Loucy (cell line): ENCODE measurements around the gene PPP1R9B.

Experiments
- CTCF ChIP-seq: fragments of 200-600 bp; sonication (generic); conservative IDR thresholded peaks from 2 replicates; pipeline ENCODE4 v1.5.1; 2014; ENCODE audit warnings: mild to moderate bottlenecking, antibody characterized with exemption, low read length
- EZH2phosphoT487 ChIP-seq: fragments of 200-600 bp; IDR thresholded peaks from 2 replicates; pipeline ENCODE4 v1.6.1; 2018; ENCODE audit warnings: antibody characterized with exemption, mild to moderate bottlenecking, moderate library complexity, borderline replicate concordance

GRCh38 chr17:50162466-50163254, 12.2 kb upstream of the PPP1R9B start:
- no peak for TF ChIP-seq CTCF
- no peak for TF ChIP-seq EZH2phosphoT487
